Fibroblast of skin of back (primary cell): ENCODE data around the gene POLG2.
"Not testable (repeated sequence)": the region's sequence is repeated elsewhere in the genome, so short reads cannot be mapped to it uniquely, and the experiment has no call there.

Experiments used
- DNase-seq: peaks from one replicate; pipeline ENCODE4 v3.0.0-alpha.2; 2013

The POLG2 gene

DNA sequence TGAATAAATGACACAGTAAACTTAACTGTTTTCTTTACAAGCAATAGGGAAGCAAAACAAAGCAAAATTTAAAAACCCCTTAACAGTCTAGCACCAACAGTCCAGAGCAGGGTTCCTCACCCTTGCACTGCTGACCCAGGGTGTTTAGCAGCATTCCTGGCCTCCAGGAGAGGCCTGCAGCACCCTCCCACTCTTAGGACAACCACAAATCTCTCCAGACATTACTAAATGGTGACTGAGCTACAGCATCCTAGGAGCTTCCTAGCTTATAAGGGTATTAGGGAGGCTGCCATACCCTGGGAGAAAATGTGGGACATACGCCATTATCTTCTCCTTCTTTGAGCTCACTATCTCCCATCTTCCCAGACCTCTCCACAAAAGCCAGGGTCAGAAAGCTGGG lies 15.9 kb downstream of the POLG2 start:
- no peak for DNase-seq

DNA sequence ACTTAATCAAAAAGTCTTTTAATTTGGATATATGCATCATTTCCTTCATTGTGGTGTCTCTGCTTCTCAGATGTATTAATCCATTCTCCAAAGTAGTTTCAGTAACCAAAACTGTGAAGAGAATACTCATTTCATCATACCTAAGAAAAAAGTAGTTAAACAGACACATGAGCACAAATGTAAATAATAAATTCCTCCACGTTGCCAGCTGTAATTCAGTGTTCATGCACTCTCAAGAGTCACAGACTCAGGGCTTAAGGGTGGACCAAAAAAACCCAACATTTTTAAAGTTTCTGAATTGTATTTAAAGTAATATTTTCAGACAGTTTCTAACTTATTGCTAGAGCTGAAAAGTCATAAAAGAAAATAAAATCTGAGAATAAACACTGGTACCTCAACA lies 19.0 kb downstream of the POLG2 start:
- no peak for DNase-seq

DNA sequence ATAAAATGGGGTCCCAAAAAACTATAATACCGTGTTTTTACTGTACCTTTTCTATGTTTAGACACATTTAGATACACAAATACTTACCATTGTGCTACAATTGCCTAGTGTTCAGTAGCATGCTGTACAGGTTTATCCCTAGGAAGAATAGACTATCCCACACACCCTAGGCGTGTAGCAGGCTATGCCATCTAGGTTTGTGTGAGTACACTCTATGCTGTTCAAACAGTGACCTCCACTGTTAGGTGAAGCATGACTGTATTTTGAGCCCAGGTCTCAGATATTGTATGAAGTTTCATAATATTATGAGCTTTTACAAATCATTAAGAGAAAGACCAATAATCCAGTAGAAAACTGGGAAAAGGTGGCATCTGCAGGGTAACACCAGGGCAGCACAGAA lies 24.3 kb downstream of the POLG2 start:
- no peak for DNase-seq

DNA sequence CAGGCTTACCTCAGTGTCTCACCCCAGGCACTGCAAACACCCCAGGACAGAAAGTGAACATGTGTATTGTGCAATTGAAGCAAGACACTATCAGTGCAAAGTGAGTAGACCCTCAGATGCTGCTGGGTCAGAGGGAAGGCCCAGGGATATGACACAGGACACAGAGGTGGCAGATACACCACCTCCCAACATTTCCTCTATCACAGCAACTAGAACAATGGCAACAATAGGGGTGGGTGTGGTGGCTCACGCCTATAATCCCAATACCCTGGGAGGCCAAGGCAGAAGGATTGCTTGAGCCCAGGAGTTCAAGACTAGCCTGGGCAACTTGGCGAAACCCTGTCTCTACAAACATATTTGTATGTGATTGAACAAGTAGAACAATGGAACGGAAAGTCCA lies 25.4 kb downstream of the POLG2 start:
- DNase-seq = no peak

DNA sequence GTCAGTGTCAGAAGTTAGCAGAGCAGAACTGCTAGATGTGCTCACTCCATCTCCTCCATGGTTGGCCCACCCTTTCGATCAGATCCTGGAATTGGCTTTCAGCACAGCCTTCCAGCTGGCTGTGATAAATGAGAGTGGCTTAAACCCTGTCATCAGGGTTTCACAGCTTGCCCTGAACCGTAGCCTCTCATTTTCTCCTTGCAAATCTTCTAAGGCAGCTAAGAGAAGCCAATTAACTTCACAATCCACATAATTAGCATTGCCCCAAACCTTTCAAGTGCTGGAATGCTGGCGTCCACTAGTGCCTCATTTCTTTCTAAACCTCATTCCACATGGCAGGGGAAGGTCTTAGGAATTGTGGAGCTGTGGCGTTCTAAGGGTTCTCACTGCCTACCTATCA lies 26.2 kb downstream of the POLG2 start:
- no peak for DNase-seq

DNA sequence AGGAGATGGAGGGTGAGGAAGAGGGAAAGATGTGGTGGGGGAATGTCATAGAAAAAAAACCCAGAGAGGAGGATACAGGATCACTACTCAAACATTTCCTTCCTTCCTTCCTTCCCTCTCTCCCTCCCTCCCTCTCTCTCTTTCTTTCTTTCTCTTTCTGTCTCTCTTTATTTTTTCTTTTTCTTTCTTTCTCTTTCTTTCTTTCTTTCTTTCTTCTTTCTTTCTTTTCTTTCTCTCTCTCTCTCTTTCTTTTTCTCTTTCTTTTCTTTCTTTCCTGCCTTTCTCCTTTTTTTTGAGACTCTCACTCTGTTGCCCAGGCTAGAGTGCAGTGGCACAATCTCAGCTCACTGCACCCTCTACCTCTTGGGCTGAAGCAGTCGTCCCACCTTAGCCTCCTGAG lies 30.0 kb downstream of the POLG2 start:
- DNase-seq = not testable (repeated sequence)

DNA sequence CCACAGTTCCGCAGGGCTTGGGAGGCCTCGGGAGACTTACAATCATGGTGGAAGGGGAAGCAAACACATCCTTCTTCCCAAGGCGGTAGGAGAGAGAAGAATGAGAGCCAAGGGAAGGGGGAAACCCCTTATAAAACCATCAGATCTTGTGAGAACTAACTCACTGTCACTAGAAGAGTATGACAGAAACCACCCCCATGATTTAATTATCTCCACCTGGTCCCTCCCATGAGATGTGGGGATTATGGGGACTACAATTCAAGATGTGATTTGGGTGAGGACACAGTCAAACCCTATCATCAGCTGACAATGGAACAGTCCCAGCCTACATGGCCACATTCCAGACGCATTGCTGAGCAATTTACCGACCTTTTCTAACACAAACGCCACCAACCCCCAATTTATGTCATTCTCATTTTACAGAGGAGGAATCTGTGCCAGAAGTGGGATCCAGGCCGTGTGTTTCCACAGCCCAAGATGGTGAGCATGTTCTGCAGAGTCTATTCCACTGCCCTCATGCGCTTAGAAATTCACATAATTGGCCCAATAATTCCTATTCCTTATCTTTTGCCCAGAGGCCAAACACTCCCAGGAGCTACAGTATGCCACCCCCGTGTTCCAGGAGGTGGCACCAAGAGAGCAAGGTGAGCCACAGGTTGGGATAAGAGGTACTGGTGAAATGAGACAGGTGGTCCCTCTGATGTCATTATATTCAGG lies 30.7 kb downstream of the POLG2 start:
- DNase-seq = peak; percentile 30

DNA sequence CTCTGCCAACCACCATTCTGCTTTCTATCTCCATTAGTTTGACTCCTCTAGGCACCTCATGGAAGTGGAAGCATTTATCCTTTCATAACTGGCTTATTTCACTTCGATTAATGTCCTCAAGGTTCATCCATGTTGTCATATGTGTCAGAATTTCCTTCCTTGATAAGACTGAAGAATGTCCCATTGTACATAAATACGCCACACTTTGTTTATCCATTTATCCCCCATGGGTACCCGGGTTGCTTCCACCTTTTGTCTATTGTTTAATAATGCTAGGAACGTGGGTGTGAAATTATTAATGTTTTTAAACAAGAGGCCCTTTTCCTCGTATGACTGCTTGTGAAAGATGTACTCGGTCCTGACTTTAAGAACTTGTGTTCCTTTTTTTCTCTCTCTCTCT lies 35.1 kb downstream of the POLG2 start:
- DNase-seq = no peak

DNA sequence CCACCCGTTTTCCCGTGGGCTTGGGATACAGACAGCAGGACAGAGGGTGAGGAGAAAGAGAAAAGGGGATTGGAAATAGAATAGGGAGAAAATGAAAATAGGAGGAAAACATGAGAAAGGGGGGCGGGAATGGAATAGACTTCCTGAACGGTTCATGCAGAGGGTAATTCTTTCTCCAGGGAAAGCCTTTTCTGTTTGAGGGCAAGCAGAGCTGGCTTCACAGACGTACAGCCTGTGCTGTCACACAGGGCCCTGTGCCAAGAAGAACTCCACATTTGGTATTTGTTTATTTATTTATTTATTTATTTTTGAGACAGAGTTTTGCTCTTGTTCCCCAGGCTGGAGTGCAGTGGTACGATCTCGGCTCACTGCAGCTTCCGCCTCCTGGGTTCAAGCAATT lies 35.9 kb downstream of the POLG2 start:
- peak; percentile 10 for DNase-seq

DNA sequence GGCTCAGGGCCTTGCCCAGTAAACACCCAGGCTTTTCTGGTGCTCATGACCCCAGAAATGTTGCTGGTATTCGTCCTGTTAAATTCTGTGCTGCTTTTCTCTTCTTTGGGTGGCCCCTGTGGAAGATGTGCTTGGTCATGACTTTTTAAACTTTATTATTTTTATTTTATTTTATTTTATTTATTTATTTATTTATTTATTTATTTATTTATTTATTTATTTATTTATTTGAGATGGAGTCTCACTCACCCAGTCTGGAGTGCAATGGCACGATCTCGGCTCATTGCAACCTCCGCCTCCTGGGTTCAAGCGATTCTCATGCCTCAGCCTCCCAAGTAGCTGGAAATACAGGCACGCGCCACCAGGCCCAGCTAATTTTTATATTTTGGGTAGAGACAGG lies 37.0 kb downstream of the POLG2 start:
- not testable (repeated sequence) for DNase-seq

DNA sequence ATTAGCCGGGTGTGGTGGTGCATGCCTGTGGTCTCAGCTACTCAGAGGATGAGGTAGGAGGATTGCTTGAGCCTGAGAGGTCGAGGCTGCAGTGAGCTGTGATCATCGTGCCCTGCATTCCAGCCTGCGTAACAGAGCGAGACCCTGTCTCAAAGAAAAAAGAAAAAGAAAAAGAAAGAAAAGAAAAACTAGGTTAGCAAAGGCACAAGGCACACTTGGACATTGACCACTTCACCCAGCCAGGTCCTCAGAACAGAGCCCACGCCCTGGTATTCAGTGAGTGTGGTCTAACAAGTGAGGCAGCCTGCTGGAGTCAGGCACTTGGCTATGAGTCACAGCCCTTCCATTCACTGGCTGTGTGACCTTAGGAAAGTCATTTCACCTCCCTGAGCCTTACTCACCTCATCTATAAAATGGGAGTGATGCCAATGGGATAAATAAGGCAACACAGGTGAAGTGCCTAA lies 37.5 kb downstream of the POLG2 start:
- peak; percentile 69 for DNase-seq

DNA sequence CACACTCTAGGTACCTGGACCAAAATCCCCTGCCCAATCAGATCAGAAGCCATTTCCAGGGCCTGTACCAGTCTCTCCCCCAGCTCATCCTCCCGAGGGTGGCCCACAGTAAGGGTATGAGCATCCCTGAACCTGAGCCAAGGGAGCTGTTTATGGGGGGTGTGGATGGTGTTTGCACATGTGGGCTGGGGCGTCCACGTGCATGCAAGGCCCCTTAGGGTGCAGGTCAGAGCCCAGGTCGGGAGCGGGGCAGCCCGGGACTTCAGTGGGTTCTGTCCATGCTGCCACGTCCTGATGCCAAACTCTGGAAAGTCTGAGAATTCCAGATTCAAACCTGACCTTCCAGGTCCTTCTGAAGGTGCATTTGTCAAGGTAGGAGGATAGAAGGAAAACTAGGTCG lies 38.1 kb downstream of the POLG2 start:
- DNase-seq = no peak

DNA sequence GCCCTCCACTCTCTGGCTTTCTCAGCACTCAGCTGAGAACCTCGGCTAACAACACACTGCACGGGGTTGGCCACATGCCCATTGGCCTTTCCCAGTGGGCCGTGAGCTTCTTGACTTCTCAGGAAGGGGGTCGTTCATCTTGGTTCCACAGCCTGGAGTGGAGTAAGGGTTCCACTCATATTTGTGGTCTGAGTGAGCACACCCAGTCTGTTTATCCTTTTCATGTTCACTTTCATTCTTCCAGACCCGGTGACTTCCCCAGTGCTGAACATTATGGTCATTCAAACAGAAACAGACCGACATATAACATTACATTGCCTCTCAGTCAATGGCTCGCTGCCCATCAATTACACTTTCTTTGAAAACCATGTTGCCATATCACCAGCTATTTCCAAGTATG lies 39.7 kb downstream of the POLG2 start:
- DNase-seq = peak; percentile 49

DNA sequence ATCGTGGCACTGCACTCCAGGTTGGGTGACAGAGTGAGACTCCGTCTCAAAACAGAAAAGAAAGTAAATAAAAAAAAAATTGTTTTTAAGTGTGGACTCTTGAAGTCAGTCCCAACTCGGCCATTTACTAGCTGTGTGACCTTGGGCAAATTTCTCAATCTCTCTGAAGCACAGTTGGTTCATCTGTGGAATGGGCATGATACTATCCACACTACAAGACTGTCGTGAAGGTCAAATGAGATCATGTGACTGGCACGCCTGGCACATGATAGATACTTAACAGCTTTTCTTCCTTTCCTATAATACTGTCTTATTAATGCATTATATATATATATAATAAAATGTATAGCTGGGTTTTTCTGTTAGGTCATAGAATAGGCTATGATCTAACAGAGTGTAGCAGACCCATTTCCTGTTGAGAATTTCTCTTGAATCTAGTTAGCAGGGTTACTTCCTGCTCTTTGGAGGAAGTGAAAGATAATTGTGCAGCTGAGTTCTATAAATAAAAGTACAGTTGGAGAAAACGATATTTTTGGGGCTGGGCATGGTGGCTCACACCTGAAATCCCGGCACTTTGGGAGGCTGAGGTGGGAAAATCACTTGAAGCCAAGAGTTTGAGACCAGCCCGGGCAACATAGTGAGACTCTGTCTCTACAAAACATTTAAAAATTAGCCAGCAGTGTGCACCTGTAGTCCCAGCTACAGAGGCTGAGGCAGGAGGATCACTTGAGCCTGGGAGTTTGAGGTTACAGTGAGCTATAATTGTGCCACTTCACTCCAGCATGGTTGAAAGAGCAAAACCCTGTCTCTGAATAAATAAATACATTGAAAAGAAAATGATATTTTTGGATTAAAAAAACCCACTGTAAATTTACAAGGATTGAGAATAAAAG lies 40.6 kb downstream of the POLG2 start:
- no peak for DNase-seq

DNA sequence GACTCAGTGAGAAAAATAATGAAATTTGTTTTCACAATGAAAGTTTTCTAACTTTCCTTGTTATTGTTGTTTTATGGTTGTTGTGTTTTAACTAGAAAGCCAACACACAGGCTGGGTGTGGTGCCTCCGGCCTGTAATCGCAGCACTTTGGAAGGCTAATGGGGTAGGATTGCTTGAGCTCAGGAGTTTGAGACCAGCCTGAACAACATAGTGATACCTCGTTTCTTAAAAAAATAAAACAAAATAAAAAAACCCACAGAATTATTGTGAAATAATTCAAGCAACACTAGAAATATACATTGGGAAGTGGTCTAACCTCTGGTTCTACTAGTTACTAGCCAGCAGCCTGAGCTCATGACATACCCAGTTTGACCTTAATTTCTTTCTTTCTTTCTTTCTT lies 47.3 kb downstream of the POLG2 start:
- no peak for DNase-seq

DNA sequence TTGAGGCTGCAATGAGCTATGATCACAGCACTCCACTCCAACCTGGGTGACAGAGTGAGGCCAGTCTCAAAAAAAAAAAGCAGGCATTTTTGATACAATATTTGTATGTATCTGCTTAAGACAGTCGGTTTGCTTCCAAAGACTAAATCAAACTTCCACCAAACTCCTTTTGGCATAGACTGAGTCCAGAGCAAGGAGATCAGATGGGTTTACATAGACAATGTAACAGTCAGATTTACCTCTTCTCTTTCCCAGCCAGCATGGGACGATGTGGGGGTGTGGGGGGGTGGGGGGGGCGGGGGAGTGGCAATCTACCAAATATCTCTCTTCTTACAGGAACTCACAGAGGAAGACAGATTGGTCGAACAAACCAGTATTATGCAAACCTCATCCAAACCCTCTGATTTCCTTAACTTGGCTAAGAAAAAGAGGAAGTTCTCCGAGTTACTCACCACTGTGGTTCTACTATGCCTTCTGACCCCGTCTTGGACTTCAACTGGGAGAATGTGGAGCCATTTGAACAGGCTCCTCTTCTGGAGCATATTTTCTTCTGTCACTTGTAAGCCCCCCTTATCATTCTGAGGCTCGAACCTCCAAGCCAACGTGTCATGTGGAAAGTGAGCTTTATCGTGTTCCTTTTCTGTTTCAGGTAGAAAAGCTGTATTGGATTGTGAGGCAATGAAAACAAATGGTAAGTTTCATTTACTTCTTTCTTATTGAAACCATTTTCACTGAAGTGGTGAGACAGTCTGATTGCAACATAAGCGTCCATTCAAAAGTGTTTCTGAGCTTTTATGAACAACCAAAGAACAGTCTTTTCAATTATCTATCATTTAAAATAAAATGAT lies 48.0 kb downstream of the POLG2 start, which contains the start of gene MILR1:
Gene MILR1, plus strand, starts transcription at position 451 of the 848 bp plus-strand sequence. Its CDS starts 54 bp downstream, at position 505.
- peak; percentile 48 for DNase-seq

DNA sequence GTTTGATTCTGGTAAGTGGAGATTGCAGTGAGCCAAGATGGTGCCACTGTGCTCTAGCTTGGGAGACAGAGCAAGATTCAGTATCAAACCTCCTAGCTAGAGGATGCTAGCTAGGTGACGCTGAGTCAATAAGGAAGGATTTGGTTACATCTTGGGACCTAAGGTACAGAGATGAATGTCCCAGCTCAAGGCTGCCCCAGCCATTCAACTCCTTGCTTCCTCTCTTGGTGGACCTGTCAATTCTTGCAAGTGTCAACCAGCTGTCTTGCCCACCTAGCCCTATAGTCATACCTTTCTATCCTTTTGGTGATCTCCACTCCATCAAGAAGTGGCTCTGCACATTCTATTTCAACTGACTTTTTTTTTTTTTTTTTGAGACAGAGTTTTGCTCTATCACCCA lies 49.3 kb downstream of the POLG2 start:
- DNase-seq = no peak

DNA sequence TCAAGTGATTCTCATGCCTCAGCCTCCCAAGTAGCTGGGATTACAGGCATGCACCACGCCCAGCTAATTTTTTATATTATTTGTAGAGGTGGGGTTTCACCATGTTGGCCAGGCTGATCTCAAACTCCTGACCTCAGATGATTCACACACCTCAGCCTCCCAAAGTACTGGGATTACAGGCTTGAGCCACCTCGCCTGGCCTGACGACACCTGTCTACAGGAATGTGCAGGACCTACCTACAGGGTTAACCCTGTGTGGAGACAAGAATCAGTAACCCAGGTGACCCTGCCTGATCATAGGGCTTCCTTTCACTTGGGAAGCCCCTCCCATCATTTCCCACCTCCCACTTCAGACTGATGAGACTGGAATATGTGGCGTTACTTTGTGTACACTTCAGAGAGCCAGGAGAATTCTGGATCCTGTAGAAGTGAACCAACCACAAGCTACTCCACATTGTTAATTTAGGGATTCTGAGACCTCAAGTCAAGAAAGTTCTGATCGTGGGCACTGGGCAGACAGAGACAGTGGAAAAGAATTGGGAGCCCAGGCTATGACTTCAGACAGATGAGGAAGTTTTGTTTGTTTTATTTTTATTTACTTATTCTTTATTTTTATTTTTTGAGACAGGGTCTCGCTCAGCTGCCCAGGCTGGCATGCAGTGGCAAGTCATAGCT lies 53.6 kb downstream of the POLG2 start:
- DNase-seq = no peak

DNA sequence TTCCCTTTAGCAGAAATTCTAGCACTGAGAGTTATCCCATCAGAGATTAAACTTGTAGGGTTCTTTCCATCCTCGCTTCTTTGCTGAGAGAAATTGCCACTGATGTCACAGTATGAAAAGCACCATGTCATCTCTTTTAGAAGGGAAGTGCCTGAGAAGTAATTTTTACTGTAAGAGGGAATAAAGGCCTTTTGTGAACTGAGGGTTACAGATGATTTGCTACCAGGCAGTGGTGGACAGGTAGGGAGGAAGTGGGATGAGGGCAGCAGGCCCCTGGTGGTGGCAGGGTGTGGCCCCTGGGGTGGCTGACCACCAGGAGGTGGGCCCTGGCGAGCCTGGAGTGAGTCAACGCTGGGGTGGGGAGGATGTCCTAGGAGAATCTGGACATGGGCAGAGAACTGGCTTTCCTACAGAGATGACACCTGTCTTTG lies 54.3 kb downstream of the POLG2 start:
- DNase-seq = no peak

DNA sequence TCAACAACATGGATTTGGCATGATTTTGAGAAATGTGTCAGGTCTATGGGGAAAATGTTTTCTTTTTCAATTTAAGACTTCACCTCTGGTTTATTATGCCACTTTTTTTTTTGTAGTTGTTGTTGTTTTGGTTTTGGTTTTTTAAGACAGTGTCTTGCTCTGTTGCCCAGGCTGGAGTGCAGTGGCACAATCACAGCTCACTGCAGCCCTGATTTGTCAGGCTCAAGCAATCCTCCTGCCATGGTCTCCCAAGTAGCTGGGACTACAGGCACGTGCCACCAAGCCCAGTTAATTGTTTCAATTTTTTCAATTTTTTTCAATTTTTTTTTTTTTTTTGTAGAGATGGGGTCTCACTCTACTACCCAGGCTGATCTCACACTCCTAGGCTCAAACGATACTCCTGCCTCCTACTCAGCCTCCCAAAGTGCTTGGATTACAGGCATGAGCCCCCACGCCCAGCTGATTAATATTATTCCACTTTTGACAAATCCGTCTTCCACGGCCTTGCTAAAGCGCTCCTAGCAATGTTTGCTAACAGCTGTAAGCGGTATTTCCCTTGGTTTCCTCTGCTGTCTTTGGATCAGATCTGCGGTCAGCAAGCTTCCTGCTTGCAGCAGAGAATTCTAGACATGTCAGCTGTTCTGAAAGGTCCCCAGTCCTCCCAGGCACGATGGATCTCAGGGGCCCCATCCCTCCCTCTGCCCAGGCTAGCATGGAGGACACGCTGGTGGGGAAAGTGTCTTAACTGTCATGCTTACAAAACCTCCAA lies 54.9 kb downstream of the POLG2 start:
- peak; percentile 72 for DNase-seq

DNA sequence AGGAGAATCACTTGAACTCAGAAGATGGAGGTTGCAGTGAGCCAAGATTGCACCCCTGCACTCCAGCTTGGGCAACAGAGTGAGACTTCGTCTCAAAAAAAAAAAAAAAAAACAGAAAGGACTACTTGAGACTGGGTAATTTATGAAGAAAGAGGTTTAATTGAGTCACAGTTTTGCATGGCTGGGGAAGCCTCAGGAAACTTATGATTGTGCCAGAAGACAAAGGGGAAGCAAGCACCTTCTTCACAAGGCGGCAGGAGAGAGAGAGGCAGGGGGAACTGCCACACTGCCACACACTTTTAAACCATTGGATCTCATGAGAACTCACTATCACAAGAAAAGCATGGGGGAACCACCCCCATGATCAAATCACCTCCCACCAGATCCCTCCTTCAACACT lies 56.9 kb downstream of the POLG2 start:
- no peak for DNase-seq
